Measurements from ENCODE around the gene GTF2I.
A peak's percentile ranks its signal among the peaks of the same experiment; 100 is the strongest.
"Not testable (repeated sequence)": the region's sequence is repeated elsewhere in the genome, so short reads cannot be mapped to it uniquely, and the experiment has no call there.

GTF2I gene

DNA sequence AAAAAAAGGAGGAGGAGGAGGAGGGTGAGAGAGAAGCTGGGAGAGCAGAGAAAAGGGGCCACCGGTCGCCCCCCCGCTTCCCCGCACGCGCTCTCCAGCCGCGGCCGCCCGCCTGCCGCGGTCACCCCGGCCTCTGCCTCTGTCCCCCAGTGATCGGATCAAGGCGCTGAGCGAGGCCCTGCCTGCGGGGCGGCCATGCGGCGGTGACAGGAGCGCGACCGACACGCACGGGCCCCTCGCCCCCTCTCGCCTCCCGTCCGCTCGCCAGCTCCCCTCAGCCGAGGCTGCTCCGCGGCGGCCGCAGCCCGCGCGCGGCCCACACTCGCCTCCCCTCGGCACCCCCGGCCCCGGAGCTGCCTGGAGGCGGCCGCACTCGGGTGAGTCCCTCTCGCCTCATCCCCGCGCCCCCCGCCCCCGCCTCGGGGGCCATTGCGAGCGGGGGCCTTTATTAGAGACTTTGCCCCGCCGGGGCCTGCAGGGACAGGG, at the start of gene GTF2I:
GTF2I (plus strand) TSS at position 27 of the 486 bp plus-strand sequence. CDS start 31,411 bp downstream, outside the sequence.
- peak; percentile 49 for DNase-seq

DNA sequence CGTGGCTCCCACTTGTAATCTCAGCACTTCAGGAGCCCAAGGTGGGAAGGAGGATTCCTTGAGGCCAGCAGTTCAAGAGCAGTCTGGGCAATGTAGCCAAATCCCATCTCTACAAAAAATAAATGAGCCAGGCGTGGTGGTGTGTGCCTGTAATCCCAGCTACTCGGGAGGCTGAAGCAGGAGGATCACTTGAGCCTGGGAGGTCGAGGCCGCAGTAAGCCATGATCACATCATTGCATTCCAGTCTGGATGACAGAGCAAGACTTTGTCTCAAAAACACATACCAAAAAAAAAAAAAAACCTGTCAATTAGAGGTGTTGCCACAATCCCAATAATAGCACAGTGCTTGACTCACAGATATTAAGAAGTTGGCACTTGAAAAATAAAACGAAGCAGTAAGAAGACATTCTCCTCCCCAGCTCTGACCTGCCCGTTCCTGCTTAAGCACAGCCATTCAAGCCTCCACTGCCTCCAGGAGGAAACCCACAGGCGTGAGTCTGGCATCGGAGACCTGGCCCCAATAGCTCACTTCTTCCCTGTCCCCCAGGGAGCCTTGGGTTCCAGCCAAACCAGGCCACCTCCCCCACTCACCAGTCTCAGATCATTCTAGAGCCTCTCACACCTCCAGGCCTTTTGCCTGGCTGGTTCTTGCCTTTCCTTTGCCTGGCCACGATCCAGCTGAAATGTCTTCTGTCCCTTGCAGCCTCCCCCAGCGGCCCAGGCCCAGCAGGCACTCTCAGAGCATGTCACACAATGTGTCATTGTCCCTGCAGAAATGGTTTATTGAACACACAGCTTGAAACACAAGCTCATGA, 45.3 kb upstream of the GTF2I start:
- DNase-seq: peak; percentile 82

DNA sequence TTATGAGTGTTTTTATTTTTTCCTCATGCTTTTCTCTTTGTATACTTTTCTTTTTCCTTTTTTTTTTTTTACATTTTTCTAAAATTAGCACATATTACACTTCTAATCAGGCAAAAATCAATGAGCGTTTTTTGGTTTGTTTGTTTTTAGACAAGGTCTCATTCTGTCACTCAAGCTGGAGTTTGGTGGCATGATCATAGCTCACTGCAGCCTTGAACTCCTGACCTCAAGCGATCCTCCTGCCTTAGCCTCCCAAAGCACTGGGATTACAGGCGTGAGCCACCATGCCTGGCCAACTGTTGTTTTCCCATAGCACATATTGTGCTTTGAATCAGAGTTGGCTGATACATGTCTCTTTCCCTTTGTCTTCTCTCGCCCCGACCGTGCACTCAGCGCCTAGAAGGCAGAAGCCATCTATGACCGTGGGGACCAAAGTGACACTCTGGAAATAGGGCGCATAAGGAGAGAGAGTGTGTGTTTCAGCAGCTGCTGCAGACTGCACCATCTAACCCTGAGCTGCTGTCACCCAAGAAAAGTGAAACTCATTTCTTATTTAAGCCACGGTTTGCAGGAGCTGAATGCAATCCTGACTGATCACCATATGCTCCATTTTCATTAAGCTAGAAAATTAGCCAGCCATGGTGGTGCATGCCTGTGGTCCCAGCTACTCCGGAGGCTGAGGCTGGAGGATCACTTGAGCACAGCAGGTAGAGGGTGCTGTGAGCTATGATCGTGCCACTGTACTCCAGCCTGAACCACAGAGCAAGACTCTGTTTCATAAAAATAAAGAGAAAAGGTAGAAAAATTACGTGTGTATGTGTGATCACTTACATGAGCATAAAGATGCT, 41.4 kb upstream of the GTF2I start:
- peak; percentile 22 for DNase-seq

DNA sequence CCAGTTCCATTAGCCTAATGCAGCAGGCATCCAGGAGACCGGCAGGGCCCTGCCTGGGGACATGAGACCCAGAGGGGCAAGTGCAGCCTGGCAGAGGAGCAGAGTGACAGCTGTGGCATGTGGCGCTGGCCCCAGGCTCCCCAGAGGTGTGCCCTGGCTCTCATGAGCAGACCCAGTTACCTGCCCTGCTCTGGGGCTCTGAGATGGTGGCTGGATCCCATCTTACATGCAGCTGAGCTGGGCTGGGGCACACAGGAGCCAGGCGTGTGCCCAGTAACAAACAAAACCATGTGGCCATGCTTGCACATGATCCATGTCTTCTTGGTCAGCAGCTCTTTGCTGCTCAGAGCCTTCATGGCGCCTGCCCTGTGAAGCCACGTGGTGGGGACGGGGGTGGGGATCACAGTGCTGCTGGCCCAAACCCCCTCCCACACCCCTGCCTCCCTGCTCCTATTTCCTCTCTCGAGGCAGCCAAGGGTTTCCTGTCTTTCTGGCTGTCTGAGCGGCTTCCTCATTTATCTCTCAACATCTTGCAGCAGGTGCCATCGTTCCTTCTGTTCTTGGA, 40.3 kb upstream of the GTF2I start:
- peak; percentile 54 for DNase-seq

GRCh38 chr7:74619235-74619860, 38.2 kb upstream of the GTF2I start:
- DNase-seq: no peak

- no peak for DNase-seq
These were observed 35.2 kb upstream of the GTF2I start for GRCh38 chr7:74622228-74622749.

- no peak for DNase-seq
These were observed 34.4 kb upstream of the GTF2I start for GRCh38 chr7:74623135-74623534.

DNA sequence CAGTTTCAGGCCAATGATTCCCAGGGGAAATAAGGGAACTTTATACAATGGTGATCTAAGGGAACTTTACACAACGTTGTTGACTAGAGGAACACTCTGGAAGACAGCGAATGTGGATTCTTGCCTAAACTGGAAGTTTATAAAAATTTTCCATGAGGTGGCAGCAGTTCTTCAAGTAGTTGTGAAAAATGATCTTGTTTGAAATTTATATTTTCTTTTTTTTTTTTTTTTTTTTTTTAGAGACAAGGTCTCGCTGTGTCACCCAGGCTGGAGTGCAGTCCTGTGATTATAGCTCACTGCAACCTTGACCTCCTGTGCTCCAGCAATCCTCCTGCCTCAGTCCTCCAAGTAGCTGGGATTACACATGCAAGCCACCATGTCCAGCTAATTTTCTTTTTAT, 32.1 kb upstream of the GTF2I start:
- DNase-seq: peak; percentile 30

GRCh38 chr7:74627661-74628411, 29.7 kb upstream of the GTF2I start:
- peak; percentile 73 for DNase-seq

DNA sequence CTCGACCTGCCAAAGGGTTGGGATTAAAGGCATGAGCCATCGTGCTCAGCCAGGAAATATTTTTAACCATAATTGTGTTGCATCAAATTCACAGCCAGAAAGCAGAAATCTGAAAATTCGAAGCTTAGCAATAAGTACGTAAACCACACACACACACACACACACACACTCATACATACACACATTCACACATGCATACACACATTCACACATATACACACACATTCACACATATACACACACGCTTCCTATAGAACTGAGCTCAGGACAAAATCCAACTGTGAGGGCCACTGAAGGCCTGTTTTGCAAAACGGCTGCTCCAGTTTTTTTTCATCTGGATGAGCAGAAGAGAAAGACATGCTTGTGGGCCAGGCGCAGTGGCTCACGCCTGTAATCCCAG, 25.0 kb upstream of the GTF2I start:
- DNase-seq: no peak

- DNase-seq: no peak
These were observed 24.0 kb upstream of the GTF2I start for GRCh38 chr7:74633451-74633921.

- no peak for DNase-seq
These were observed 19.8 kb upstream of the GTF2I start for GRCh38 chr7:74637745-74638144.

GRCh38 chr7:74650055-74650454, 7.5 kb upstream of the GTF2I start:
- peak; percentile 91 for DNase-seq

- peak; percentile 46 for DNase-seq
These were observed 6.9 kb upstream of the GTF2I start for GRCh38 chr7:74650493-74651132.

DNA sequence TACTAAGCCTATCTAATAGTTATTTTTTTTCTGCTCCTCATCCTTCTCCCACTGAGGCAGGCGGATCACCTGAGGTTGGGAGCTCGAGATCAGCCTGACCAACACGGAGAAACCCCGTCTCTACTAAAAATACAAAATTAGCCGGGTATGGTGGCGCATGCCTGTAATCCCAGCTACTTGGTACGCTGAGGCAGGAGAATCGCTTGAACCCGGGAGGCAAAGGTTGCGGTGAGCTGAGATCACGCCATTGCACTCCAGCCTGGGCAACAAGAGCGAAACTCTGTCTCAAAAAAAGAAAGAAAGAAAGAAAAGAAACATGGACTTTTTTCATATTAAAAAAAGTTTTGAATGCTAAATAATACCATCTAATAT, 6.4 kb upstream of the GTF2I start:
- not testable (repeated sequence) for DNase-seq

GRCh38 chr7:74653686-74654181, 3.8 kb upstream of the GTF2I start:
- no peak for DNase-seq

DNA sequence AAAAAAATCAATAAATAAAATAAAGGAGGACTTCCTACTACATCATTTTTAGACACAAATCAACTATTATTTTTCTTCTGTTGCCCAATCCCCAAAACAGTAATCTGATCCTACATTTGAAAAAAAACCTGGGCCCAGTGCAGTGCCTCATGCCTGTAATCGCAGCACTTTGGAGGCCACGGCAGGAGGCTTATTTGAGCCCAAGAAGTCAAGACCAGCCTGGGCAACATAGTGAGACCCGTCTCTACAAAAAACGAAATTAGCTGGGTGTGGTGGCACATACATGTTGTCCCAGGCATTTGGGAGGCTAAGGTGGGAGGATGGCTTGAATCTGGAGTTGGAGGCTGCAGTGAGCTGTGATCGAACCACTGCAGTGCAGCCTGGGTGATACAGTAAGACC, 2.7 kb upstream of the GTF2I start:
- DNase-seq: no peak

DNA sequence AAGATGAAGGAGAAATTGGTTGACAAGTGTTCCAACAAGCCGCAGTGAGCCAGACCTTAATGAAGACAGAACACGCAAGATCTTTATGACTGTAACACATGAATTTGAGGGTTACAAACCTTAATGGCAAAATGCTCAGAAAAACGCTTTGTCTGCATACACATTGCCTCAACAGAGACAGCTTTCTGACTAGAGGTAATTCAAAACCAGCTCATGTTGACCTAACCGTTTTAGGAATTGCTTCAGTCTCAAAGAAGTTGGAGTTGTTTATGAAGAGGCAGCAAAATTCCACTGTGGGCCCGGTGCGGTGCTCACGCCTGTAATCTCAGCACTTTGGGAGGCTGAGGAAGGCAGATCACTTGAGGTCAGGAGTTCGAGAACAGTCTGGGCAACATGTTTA, 2.2 kb upstream of the GTF2I start:
- DNase-seq: no peak

GRCh38 chr7:74655768-74656440, 1.6 kb upstream of the GTF2I start:
- no peak for DNase-seq

DNA sequence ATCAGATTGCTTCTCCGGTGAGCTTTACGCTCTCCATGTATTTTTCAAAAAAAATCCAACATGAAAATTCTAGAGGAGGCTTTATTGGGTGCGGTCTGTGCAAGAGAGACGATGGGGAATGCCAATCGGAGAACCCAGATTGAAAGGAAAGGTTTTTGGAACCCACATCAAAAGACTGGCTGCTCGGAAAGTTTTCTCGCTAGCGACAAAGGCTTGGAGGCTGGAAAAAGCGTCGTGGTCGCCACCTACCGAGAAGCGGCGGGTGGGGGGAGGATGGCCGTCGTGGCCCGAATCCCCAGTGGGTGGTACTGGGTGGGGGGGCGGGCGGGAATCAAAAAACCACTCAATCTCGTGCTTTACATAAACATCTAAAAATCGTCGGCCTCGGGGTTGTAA, 1.1 kb upstream of the GTF2I start:
- peak; percentile 59 for DNase-seq
